Common myeloid progenitor, CD34-positive (primary cell): Measurements from ENCODE around the gene TSHZ3.

ENCODE experiments used
- CTCF ChIA-PET: fragments of 350-600 bp; sonication (Branson Sonifier 250); formaldehyde crosslinking; loops from one replicate; lab custom pipeline; 2021; ENCODE audit warnings: antibody characterized with exemption; lab: Charles Lee
- POLR2A ChIA-PET: fragments of 350-600 bp; sonication (Branson Sonifier 250); formaldehyde crosslinking; loops from one replicate; lab custom pipeline; 2021; ENCODE audit warnings: antibody characterized with exemption; lab: Charles Lee
- DNase-seq, 3 donors: peaks; one replicate each; pipeline versions ENCODE4 v3.0.0 to v3.0.0-alpha.2; 2013
- H3K27ac ChIP-seq, 2 experiments: 1 replicate in 1 of 2; 2 replicates in 1 of 2; pipeline ENCODE4 v1.7.0; 2013; ENCODE audit warnings: inconsistent platforms in 2 of 2, low read length in 2 of 2, mild to moderate bottlenecking in 2 of 2, low read depth in 1 of 2, moderate library complexity in 1 of 2; ENCODE audit not compliant: severe bottlenecking in 2 of 2, insufficient read depth in 1 of 2, poor library complexity in 1 of 2
- H3K27me3 ChIP-seq, 5 experiments: replicated peaks in 2 of 5; 1 replicate in 3 of 5; 2 replicates in 2 of 5; pipeline versions ENCODE4 v1.6.1 to v1.7.0; 2013; ENCODE audit warnings: low read length in 4 of 5, mild to moderate bottlenecking in 2 of 5, moderate library complexity in 2 of 5, inconsistent platforms in 1 of 5; ENCODE audit not compliant: insufficient read depth in 5 of 5, control insufficient read depth in 4 of 5
- H3K36me3 ChIP-seq, 4 experiments: 1 replicate in 2 of 4; 2 replicates in 2 of 4; pipeline versions ENCODE4 v1.6.1 to v1.7.0; 2013; ENCODE audit warnings: low read length in 3 of 4, control low read depth in 1 of 4, mild to moderate bottlenecking in 1 of 4; ENCODE audit not compliant: control insufficient read depth in 4 of 4, insufficient read depth in 4 of 4
- H3K4me1 ChIP-seq, 4 experiments: 1 replicate in 3 of 4; 2 replicates in 1 of 4; pipeline versions ENCODE4 v1.6.1 to v1.7.1; 2013; ENCODE audit warnings: low read length in 3 of 4, mild to moderate bottlenecking in 3 of 4, control low read depth in 1 of 4, inconsistent platforms in 1 of 4, moderate library complexity in 1 of 4; ENCODE audit not compliant: control insufficient read depth in 4 of 4, insufficient read depth in 4 of 4; ENCODE audit errors: control extremely low read depth in 1 of 4
- H3K4me3 ChIP-seq, 7 experiments: 1 replicate in 4 of 7; 2 replicates in 3 of 7; pipeline versions ENCODE4 v1.5.1 to v1.7.0; 2013; ENCODE audit warnings: mild to moderate bottlenecking in 7 of 7, low read length in 6 of 7, moderate library complexity in 6 of 7, inconsistent platforms in 2 of 7, low read depth in 2 of 7, control low read depth in 1 of 7; ENCODE audit not compliant: insufficient read depth in 4 of 7, control insufficient read depth in 1 of 7; ENCODE audit errors: extremely low read depth in 1 of 7
- H3K9me3 ChIP-seq, 5 experiments: 1 replicate in 4 of 5; 2 replicates in 1 of 5; pipeline versions ENCODE4 v1.6.1 to v1.7.1; 2013; ENCODE audit warnings: low read length in 4 of 5, mild to moderate bottlenecking in 2 of 5, inconsistent platforms in 1 of 5, low read depth in 1 of 5, moderate library complexity in 1 of 5; ENCODE audit not compliant: control insufficient read depth in 4 of 5, insufficient read depth in 2 of 5; ENCODE audit errors: control extremely low read depth in 1 of 5
- WGBS: methylation state at CpG from one replicate; pipeline ENCODE4 v1.1.5; 2013; ENCODE audit not compliant: insufficient coverage; 5-methylcytosine and 5-hydroxymethylcytosine counted together

Gene TSHZ3

DNA sequence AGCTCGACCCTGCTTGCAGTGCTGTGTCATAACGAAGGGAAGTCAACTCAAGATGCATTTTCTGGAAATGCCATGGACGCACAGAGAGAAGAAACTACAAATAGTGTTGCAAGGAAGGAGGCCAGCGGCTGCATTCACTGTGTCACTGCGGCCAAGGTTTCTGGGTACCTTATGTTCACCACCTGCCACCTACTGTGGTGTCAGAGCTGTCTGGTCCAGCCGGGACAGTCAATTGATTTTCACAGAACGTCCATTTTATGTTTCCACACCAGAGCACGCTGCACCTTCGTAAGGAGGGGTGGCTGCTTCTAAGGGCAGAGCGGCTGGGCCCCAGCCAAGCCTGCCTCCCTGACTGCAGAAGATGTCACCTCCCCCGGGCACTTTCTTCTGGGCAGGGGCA lies 17.7 kb downstream of the TSHZ3 start:
- CTCF ChIA-PET: no interaction called here
- POLR2A ChIA-PET: no interaction called here
- Histone ChIP-seq H3K9me3 (no peaks in the 10 kb centered on the region), H3K4me3 (no peak overlapping the region), H3K27me3 (peaks cover 0 to 6% (median 1%) of the 10 kb centered on the region in 5 experiments), H3K27ac (no peak overlapping the region), H3K36me3 (no peaks in the 10 kb centered on the region), H3K4me1 (no peaks in the 10 kb centered on the region)
- WGBS: 87% methylated on average over 7 of the region's 11 CpGs
- DNase-seq: no peak

DNA sequence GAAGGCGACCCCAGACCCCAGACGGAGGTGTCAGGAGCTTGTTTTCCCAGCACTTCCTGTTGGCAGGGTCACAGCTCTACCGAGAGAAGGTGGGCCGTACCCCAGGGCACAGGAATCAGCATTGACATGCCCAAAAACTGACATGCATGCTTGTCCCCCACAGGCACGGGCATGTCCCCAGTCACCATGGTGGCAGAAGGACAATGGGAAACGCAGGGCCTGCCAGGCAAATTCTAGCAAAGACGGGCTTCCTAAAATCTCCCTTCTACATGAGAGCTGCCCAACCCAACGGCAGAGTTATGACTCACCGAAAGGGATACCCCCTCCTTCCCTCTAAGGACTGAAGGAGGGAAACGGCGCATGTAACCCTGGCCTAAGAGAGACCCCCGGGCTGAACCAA lies 18.5 kb downstream of the TSHZ3 start:
- Histone ChIP-seq H3K36me3 (no peaks in the 10 kb centered on the region), H3K4me3 (no peak overlapping the region), H3K27ac (no peak overlapping the region), H3K4me1 (no peaks in the 10 kb centered on the region), H3K9me3 (no peaks in the 10 kb centered on the region), H3K27me3 (peaks cover 0 to 3% (median 2%) of the 10 kb centered on the region in 5 experiments)
- ChIA-PET CTCF (no interaction called here), POLR2A (interaction anchor here (0.7 kb wide), 1 partner anchor 842 kb away, joined by 4 read pairs; no protein-coding TSS in a partner anchor)
- WGBS: 91% methylated on average over 12 of the region's 12 CpGs
- DNase-seq: no peak

DNA sequence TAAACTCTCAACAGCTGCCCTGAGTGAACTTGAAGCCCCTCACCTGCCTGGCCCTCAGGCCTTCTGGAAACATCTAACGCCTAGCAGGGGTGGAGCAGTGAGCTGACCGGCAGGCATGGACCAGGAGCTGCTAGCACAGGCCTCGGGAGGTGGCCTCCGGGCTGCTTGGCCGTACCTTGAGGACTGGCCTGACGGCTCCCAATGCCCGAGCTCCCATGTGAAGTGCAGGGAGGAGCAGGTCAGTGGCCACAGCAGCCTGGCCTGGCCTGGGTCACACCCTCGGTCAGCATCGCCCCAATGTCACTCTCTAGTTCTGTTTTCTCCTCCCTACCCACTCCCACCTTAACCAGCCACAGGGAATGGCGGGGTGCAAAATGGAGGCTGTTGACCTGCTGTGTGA lies 19.0 kb downstream of the TSHZ3 start:
- no peak overlapping the region for H3K27ac ChIP-seq
- WGBS: 100% methylated on average over 7 of the region's 10 CpGs
- POLR2A ChIA-PET: interaction anchor here (0.6 to 0.7 kb wide), 3 partner anchors 8 to 842 kb away, joined by 3 to 4 read pairs (median 3); no protein-coding TSS in a partner anchor
- H3K9me3 ChIP-seq: no peaks in the 10 kb centered on the region
- CTCF ChIA-PET: interaction anchor here (0.8 kb wide), 1 partner anchor 13 kb away, joined by 3 read pairs; no protein-coding TSS in a partner anchor
- peaks cover 0 to 3% (median 1%) of the 10 kb centered on the region in 5 experiments for H3K27me3 ChIP-seq
- H3K36me3 ChIP-seq: no peaks in the 10 kb centered on the region
- H3K4me3 ChIP-seq: no peak overlapping the region
- DNase-seq: no peak
- no peaks in the 10 kb centered on the region for H3K4me1 ChIP-seq

DNA sequence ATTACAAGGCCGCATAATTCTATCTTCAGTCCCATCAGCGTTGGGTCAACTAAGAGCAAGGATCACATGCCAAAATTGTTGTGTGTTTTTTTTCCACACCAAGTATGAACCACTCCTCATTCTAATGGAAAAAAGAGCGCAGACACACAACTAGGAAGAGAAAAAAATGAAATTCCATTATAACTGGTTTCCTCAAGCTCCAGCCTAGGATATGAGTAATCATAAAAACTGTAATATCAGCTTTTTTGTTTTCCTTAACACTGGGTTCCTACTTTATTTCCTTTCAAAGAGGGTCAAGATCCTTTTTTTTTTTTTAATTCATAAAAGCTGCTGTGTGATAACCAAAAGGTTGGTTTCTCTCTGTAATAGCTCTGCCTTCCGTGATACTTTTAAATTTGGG lies 19.4 kb downstream of the TSHZ3 start:
- 94% methylated on average over 3 of the region's 4 CpGs for WGBS
- no peaks in the 10 kb centered on the region for H3K9me3 ChIP-seq
- peaks cover 0 to 2% (median 0%) of the 10 kb centered on the region in 5 experiments for H3K27me3 ChIP-seq
- no peaks in the 10 kb centered on the region for H3K4me1 ChIP-seq
- DNase-seq: no peak
- H3K4me3 ChIP-seq: no peak overlapping the region
- POLR2A ChIA-PET: interaction anchor here (0.6 kb wide), 2 partner anchors 8 to 452 kb away, joined by 3 read pairs; no protein-coding TSS in a partner anchor
- H3K27ac ChIP-seq: no peak overlapping the region
- no peaks in the 10 kb centered on the region for H3K36me3 ChIP-seq
- CTCF ChIA-PET: interaction anchor here (0.8 to 1.9 kb wide), 2 partner anchors 8 to 13 kb away, joined by 3 to 8 read pairs; no protein-coding TSS in a partner anchor

DNA sequence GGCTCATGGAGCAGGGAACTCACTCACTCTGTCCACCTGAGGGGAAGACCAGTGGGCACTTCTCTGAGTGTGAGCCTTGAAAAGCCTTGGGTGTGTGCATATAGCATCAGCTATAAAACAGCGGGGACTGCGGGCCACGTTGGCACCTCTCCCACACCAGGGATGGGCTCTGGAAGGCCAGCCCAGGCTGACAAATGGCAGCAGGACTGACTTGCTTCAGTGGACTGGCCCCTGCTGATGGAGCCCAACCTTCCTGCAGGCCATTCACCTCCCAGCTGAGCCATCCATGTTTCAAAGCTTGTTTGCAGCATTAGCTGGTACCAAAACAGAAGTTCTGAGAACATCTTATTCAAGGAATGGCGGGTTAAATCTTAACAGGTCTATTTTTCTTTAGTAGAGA lies 21.0 kb downstream of the TSHZ3 start:
- Histone ChIP-seq H3K27me3 (peaks cover 0 to 2% (median 0%) of the 10 kb centered on the region in 5 experiments), H3K4me3 (no peak overlapping the region), H3K9me3 (no peaks in the 10 kb centered on the region), H3K27ac (no peak overlapping the region), H3K4me1 (no peaks in the 10 kb centered on the region), H3K36me3 (no peaks in the 10 kb centered on the region)
- ChIA-PET POLR2A (no interaction called here), CTCF (interaction anchor here (1.9 kb wide), 1 partner anchor 10 kb away, joined by 8 read pairs; no protein-coding TSS in a partner anchor)
- 95% methylated on average over 3 of the region's 4 CpGs for WGBS
- no peak for DNase-seq

DNA sequence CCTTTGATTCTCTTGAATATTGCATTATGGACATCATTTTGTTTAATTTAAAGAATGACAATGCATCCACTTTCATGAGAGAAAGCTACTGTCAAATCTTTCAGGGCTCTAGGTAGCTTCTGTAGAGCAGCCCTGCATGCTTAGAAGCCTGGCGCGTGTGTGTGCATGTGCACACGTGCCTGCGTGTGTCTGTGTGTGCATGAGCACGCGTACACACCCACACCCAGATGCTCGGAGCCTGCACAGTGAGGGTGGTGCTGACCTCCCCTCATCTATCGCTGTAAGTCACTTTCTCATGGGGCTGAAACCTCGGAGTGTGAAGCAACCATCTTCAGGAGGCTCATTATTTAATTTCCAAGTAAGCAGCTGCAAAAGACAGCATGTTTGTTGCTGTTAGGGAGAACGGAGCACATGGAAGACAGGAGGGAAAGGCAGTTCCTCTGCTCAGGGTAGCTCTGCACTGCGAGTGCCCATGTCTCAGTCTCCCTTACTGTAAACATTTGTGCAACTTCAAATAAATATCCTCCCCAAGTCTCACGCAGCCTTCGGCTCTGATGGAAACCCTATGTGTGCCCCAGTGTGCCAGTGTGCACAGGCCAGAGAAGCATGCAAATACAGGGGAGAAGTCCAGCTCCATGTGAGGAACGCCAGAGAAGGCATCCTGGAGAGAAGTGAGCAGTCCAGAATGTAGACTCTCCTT lies 22.8 kb downstream of the TSHZ3 start:
- 95% methylated on average over 12 of the region's 14 CpGs for WGBS
- Histone ChIP-seq H3K4me3 (no peak overlapping the region), H3K36me3 (no peaks in the 10 kb centered on the region), H3K4me1 (no peaks in the 10 kb centered on the region), H3K27ac (no peak overlapping the region), H3K27me3 (peaks cover 0 to 2% (median 0%) of the 10 kb centered on the region in 5 experiments), H3K9me3 (no peaks in the 10 kb centered on the region)
- no peak for DNase-seq
- POLR2A ChIA-PET: no interaction called here
- CTCF ChIA-PET: interaction anchor here (0.6 to 1.7 kb wide), 4 partner anchors 9 to 78 kb away, joined by 3 to 4 read pairs (median 4); no protein-coding TSS in a partner anchor

DNA sequence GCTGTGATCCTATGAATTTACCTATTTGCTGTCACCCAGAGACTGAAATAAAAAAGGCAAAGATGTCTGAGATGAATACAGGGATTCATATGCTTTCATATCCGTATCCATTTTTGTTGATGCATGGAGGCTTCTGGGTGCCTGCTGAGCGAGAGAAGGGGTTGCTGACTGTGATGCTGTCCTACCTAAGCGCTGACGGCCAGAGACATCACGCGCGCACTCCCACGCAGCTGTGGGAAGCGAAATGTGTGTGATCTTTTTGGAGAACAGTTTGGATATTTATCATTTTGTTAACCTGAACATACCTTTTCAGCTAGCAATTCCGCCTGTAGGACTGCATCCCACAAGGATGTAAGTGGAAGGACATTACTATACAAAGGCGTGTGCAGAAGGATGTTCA lies 23.9 kb downstream of the TSHZ3 start:
- no peak overlapping the region for H3K27ac ChIP-seq
- H3K4me3 ChIP-seq: no peak overlapping the region
- no peaks in the 10 kb centered on the region for H3K36me3 ChIP-seq
- ChIA-PET CTCF (interaction anchor here (1.6 kb wide), 1 partner anchor 10 kb away, joined by 4 read pairs; no protein-coding TSS in a partner anchor), POLR2A (no interaction called here)
- WGBS: 97% methylated on average over 9 of the region's 11 CpGs
- H3K27me3 ChIP-seq: peaks cover 0 to 2% (median 0%) of the 10 kb centered on the region in 5 experiments
- no peak for DNase-seq
- H3K4me1 ChIP-seq: no peaks in the 10 kb centered on the region
- H3K9me3 ChIP-seq: no peaks in the 10 kb centered on the region
